SU-DHL-6 (cell line): ENCODE data around the gene ZNF628.

ENCODE experiments used
- H2AFZ ChIP-seq: fragments of 200-600 bp; sonication (generic); 2 replicates; pipeline ENCODE4 v1.6.1; 2014; ENCODE audit warnings: low read depth, mild to moderate bottlenecking, moderate library complexity, mixed read lengths, antibody characterized with exemption, low read length; ENCODE audit not compliant: severe bottlenecking
- H3F3A ChIP-seq: fragments of 200-600 bp; shearing (Covaris generic); 2 replicates; pipeline ENCODE4 v1.6.0; 2016; ENCODE audit warnings: antibody characterized with exemption, mild to moderate bottlenecking; ENCODE audit not compliant: insufficient read depth
- H3K27ac ChIP-seq: fragments of 200-600 bp; sonication (generic); 2 replicates; pipeline ENCODE4 v1.5.1; 2016; ENCODE audit warnings: low read depth, mild to moderate bottlenecking, low read length, moderate library complexity, mixed read lengths
- H3K27me3 ChIP-seq: fragments of 200-600 bp; sonication (generic), shearing (Covaris generic); 2 replicates; pipeline ENCODE4 v1.6.0; 2014; ENCODE audit warnings: mild to moderate bottlenecking, low read length
- H3K36me3 ChIP-seq: fragments of 200-600 bp; sonication (generic); 2 replicates; pipeline ENCODE4 v1.6.1; 2014; ENCODE audit warnings: mild to moderate bottlenecking, low read length, mixed read lengths
- H3K4me2 ChIP-seq: fragments of 300-600, 200-600 bp; shearing (Covaris generic), sonication (generic); 2 replicates; pipeline ENCODE4 v1.6.0; 2014; ENCODE audit warnings: low read length, low read depth, mild to moderate bottlenecking; ENCODE audit not compliant: poor library complexity, severe bottlenecking
- H3K4me3 ChIP-seq: fragments of 200-600 bp; sonication (generic); 2 replicates; pipeline ENCODE4 v1.5.1; 2014; ENCODE audit warnings: antibody characterized with exemption, low read length, mild to moderate bottlenecking, mixed read lengths; ENCODE audit not compliant: insufficient read depth, poor library complexity, severe bottlenecking
- H3K79me2 ChIP-seq: fragments of 200-600 bp; sonication (generic); 2 replicates; pipeline ENCODE4 v1.6.1; 2014; ENCODE audit warnings: mild to moderate bottlenecking, low read length, moderate library complexity; ENCODE audit not compliant: insufficient read depth
- H3K9ac ChIP-seq: fragments of 200-600 bp; sonication (generic); 2 replicates; pipeline ENCODE4 v1.7.0; 2014; ENCODE audit warnings: mild to moderate bottlenecking, low read length
- H3K9me2 ChIP-seq: fragments of 200-600 bp; sonication (generic); replicated peaks from 2 replicates; pipeline ENCODE4 v1.6.1; 2014; ENCODE audit warnings: low read length; ENCODE audit not compliant: insufficient read depth
- H3K9me3 ChIP-seq: fragments of 200-600 bp; sonication (generic); 2 replicates; pipeline ENCODE4 v1.6.1; 2014; ENCODE audit warnings: low read length, mixed read lengths; ENCODE audit not compliant: insufficient read depth
- H4K20me1 ChIP-seq: fragments of 200-600 bp; sonication (generic); 2 replicates; pipeline ENCODE4 v1.6.1; 2014; ENCODE audit warnings: low read depth, mild to moderate bottlenecking, antibody characterized with exemption, low read length, moderate library complexity, mixed read lengths
- CTCF ChIP-seq: fragments of 200-600 bp; sonication (generic); IDR thresholded peaks from one replicate; pipeline ENCODE4 v1.5.1; 2017; ENCODE audit warnings: antibody characterized with exemption, mild to moderate bottlenecking, low read length, moderate library complexity; ENCODE audit not compliant: insufficient read depth, poor library complexity, severe bottlenecking
- EZH2phosphoT487 ChIP-seq: fragments of 200-600 bp; sonication (generic), shearing (Covaris generic); conservative IDR thresholded peaks from 2 replicates; pipeline ENCODE4 v1.6.1; 2018; ENCODE audit warnings: mild to moderate bottlenecking, antibody characterized with exemption, low read length, moderate library complexity, mixed read lengths

The ZNF628 gene

GRCh38 chr19:55492362-55492944 lies 16.0 kb downstream of the ZNF628 start:
- Histone ChIP-seq H3F3A (no peaks in the 10 kb centered on the region), H3K27me3 (no peaks in the 10 kb centered on the region), H3K9me3 (no peaks in the 10 kb centered on the region), H3K9me2 (no peaks in the 10 kb centered on the region), H3K79me2 (no peaks in the 10 kb centered on the region), H2AFZ (no peak overlapping the region), H3K36me3 (no peaks in the 10 kb centered on the region), H3K9ac (no peak overlapping the region), H3K4me3 (no peak overlapping the region), H3K27ac (no peak overlapping the region), H4K20me1 (no peaks in the 10 kb centered on the region), H3K4me2 (no peak overlapping the region)
- TF ChIP-seq EZH2phosphoT487: no peak
- TF ChIP-seq CTCF: no peak

- Histone ChIP-seq H4K20me1 (no peaks in the 10 kb centered on the region), H3K36me3 (no peaks in the 10 kb centered on the region), H3K4me3 (no peak overlapping the region), H3F3A (no peaks in the 10 kb centered on the region), H3K9ac (no peak overlapping the region), H3K27me3 (no peaks in the 10 kb centered on the region), H3K9me3 (no peaks in the 10 kb centered on the region), H3K79me2 (no peaks in the 10 kb centered on the region), H3K27ac (no peak overlapping the region), H2AFZ (no peak overlapping the region), H3K9me2 (no peaks in the 10 kb centered on the region), H3K4me2 (no peak overlapping the region)
- TF ChIP-seq EZH2phosphoT487 (no peak), CTCF (no peak)
Observed at GRCh38 chr19:55493052-55493644, 16.7 kb downstream of the ZNF628 start.

GRCh38 chr19:55493645-55494171 lies 17.3 kb downstream of the ZNF628 start:
- Histone ChIP-seq H4K20me1 (no peaks in the 10 kb centered on the region), H3K36me3 (no peaks in the 10 kb centered on the region), H3F3A (no peaks in the 10 kb centered on the region), H3K27me3 (no peaks in the 10 kb centered on the region), H3K79me2 (no peaks in the 10 kb centered on the region), H3K9me2 (no peaks in the 10 kb centered on the region), H3K4me2 (no peak overlapping the region), H3K27ac (no peak overlapping the region), H3K4me3 (no peak overlapping the region), H3K9me3 (no peaks in the 10 kb centered on the region), H2AFZ (no peak overlapping the region), H3K9ac (no peak overlapping the region)
- TF ChIP-seq EZH2phosphoT487 (no peak), CTCF (no peak)
